PC-9 (cell line): Measurements from ENCODE around the gene RASGRF1. TPM values are rescaled to one million over a fixed set of nuclear protein-coding genes. Genes with fewer than 3 reads are reported as not detected.

Source experiments
- BruUV-seq: library from RNA; stranded (reverse); fragments of 400-500 nt; replicated peaks from 2 replicates; lab custom pipeline; 2021; lab: Mats Ljungman, UMichigan
- CTCF ChIA-PET: fragments of 300-600 bp; sonication (Branson Sonifier 250); formaldehyde crosslinking; loops from one replicate; lab custom pipeline; 2022; ENCODE audit warnings: antibody characterized with exemption; lab: Charles Lee
- POLR2A ChIA-PET: fragments of 300-600 bp; sonication (Branson Sonifier 250); formaldehyde crosslinking; loops from one replicate; lab custom pipeline; 2022; ENCODE audit warnings: antibody characterized with exemption; ENCODE audit not compliant: unreplicated experiment; lab: Charles Lee
- DNase-seq, 2 experiments: peaks; one replicate each; pipeline versions ENCODE4 v3.0.0 to v3.0.0-alpha.2; 2015 to 2022; ENCODE audit warnings: mixed read lengths in 1 of 2
- H2AFZ ChIP-seq: fragments of 200-600 bp; sonication (generic); 2 replicates; pipeline ENCODE4 v1.8.1; 2017; ENCODE audit warnings: antibody characterized with exemption
- H3F3A ChIP-seq: fragments of 200-600 bp; sonication (generic); 2 replicates; pipeline ENCODE4 v1.8.1; 2017; ENCODE audit warnings: antibody characterized with exemption, mild to moderate bottlenecking, low read depth; ENCODE audit not compliant: insufficient read depth
- H3K27ac ChIP-seq: fragments of 200-600 bp; sonication (generic); 2 replicates; pipeline ENCODE4 v1.6.1; 2016; ENCODE audit warnings: mixed run types
- H3K27me3 ChIP-seq: fragments of 200-600 bp; sonication (generic); 2 replicates; pipeline ENCODE4 v1.6.1; 2016; ENCODE audit warnings: low read depth, mixed run types; ENCODE audit not compliant: insufficient read depth
- H3K36me3 ChIP-seq: fragments of 200-600 bp; sonication (generic); 2 replicates; pipeline ENCODE4 v1.6.1; 2016; ENCODE audit warnings: low read depth, mixed run types
- H3K4me1 ChIP-seq: fragments of 200-600 bp; sonication (generic); replicated peaks from 2 replicates; pipeline ENCODE4 v1.6.1; 2016; ENCODE audit warnings: mixed run types; ENCODE audit not compliant: insufficient read depth
- H3K4me2 ChIP-seq: fragments of 200-600 bp; sonication (generic); 2 replicates; pipeline ENCODE4 v1.6.1; 2017; ENCODE audit warnings: mixed run types
- H3K4me3 ChIP-seq: fragments of 200-600 bp; sonication (generic); 2 replicates; pipeline ENCODE4 v1.6.1; 2016; ENCODE audit warnings: mixed run types
- H3K79me2 ChIP-seq: fragments of 200-600 bp; sonication (generic); 2 replicates; pipeline ENCODE4 v1.6.1; 2017; ENCODE audit warnings: low read depth, mixed run types
- H3K9me2 ChIP-seq: fragments of 200-600 bp; sonication (generic); 2 replicates; pipeline ENCODE4 v1.8.1; 2017; ENCODE audit warnings: mild to moderate bottlenecking; ENCODE audit not compliant: insufficient read depth
- H3K9me3 ChIP-seq: fragments of 200-600 bp; sonication (generic); 2 replicates; pipeline ENCODE4 v1.8.1; 2016; ENCODE audit warnings: low read depth; ENCODE audit not compliant: insufficient read depth
- H4K20me1 ChIP-seq: fragments of 200-600 bp; sonication (generic); 2 replicates; pipeline ENCODE4 v1.8.1; 2017; ENCODE audit not compliant: insufficient read depth
- CTCF ChIP-seq: fragments of 200-600 bp; sonication (generic); conservative IDR thresholded peaks from 2 replicates; pipeline ENCODE4 v1.6.1; 2017; ENCODE audit warnings: mixed run types, antibody characterized with exemption, mild to moderate bottlenecking, moderate library complexity
- EZH2 ChIP-seq: fragments of 200-600 bp; sonication (generic); IDR thresholded peaks from 2 replicates; pipeline ENCODE4 v1.8.0; 2017; ENCODE audit warnings: antibody characterized with exemption, low read depth
- intact Hi-C: fragments of 100-400 bp; cut with micrococcal nuclease; formaldehyde crosslinking; loops from one replicate; pipeline ENCODE4 v1.10.0; 2022; ENCODE audit not compliant: unreplicated experiment
- total RNA-seq: library from RNA; stranded (reverse); gene quantifications from 2 replicates; pipeline ENCODE4 v1.2.3, GENCODE V29; 2021

The RASGRF1 gene
- total RNA-seq, 1 experiment from 2014 or later = 6.0 TPM

GRCh38 chr15:78951841-78952238 is 138.7 kb downstream of the RASGRF1 start:
- DNase-seq = peak; percentile 44 to 96
- intact Hi-C loops = loop anchor here (1.0 kb wide), 1 partner anchor 16 kb away; no protein-coding TSS in a partner anchor
- Histone ChIP-seq H3F3A (peaks cover 39% of the 10 kb centered on the region), H2AFZ (peak overlapping the region; percentile 16; the same call in 1 of the 2 replicates), H3K9me2 (no peaks in the 10 kb centered on the region), H3K79me2 (no peaks in the 10 kb centered on the region), H3K4me3 (peak overlapping the region; percentile 36), H4K20me1 (no peaks in the 10 kb centered on the region), H3K27ac (peak overlapping the region; percentile 75), H3K4me1 (peaks cover 53% of the 10 kb centered on the region), H3K27me3 (no peaks in the 10 kb centered on the region), H3K4me2 (peak overlapping the region; percentile 65), H3K36me3 (no peaks in the 10 kb centered on the region), H3K9me3 (no peaks in the 10 kb centered on the region)
- TF ChIP-seq CTCF (no peak), EZH2 (no peak)
- POLR2A ChIA-PET = no interaction called here
- BruUV-seq = no TSS peak
- CTCF ChIA-PET = no interaction called here

GRCh38 chr15:78950902-78951840 is 139.4 kb downstream of the RASGRF1 start:
- H3K36me3 ChIP-seq = no peaks in the 10 kb centered on the region
- no peaks in the 10 kb centered on the region for H3K27me3 ChIP-seq
- ChIA-PET POLR2A (no interaction called here), CTCF (no interaction called here)
- peak overlapping the region; percentile 16; the same call in 1 of the 2 replicates for H2AFZ ChIP-seq
- peak overlapping the region; percentile 36 for H3K4me3 ChIP-seq
- intact Hi-C loops = no loop called here
- peak in 1 of 2 experiments; percentile 67 for DNase-seq
- peaks cover 40% of the 10 kb centered on the region for H3F3A ChIP-seq
- H3K27ac ChIP-seq = peak overlapping the region; percentile 75
- no peaks in the 10 kb centered on the region for H3K9me3 ChIP-seq
- H3K79me2 ChIP-seq = no peaks in the 10 kb centered on the region
- no peaks in the 10 kb centered on the region for H4K20me1 ChIP-seq
- no peaks in the 10 kb centered on the region for H3K9me2 ChIP-seq
- TF ChIP-seq EZH2 (no peak), CTCF (no peak)
- H3K4me2 ChIP-seq = peak overlapping the region; percentile 65
- H3K4me1 ChIP-seq = peaks cover 53% of the 10 kb centered on the region
- no TSS peak for BruUV-seq

GRCh38 chr15:78950343-78950742 is 140.2 kb downstream of the RASGRF1 start:
- no peak overlapping the region for H3K4me3 ChIP-seq
- no peak overlapping the region for H2AFZ ChIP-seq
- peaks cover 40% of the 10 kb centered on the region for H3F3A ChIP-seq
- no peaks in the 10 kb centered on the region for H3K9me2 ChIP-seq
- no peaks in the 10 kb centered on the region for H3K79me2 ChIP-seq
- H3K9me3 ChIP-seq = no peaks in the 10 kb centered on the region
- POLR2A ChIA-PET = no interaction called here
- H3K4me1 ChIP-seq = peaks cover 53% of the 10 kb centered on the region
- TF ChIP-seq EZH2 (no peak), CTCF (no peak)
- intact Hi-C loops = no loop called here
- no TSS peak for BruUV-seq
- CTCF ChIA-PET = no interaction called here
- H4K20me1 ChIP-seq = no peaks in the 10 kb centered on the region
- H3K27ac ChIP-seq = no peak overlapping the region
- H3K4me2 ChIP-seq = peak overlapping the region; percentile 65
- no peak for DNase-seq
- no peaks in the 10 kb centered on the region for H3K27me3 ChIP-seq
- no peaks in the 10 kb centered on the region for H3K36me3 ChIP-seq
